GM19463 (cell line): ENCODE data around the gene PLD4.
"Not testable (repeated sequence)": the region's sequence is repeated elsewhere in the genome, so short reads cannot be mapped to it uniquely, and the experiment has no call there.

Source experiments
- ATAC-seq: cut with Tn5 transposase; IDR thresholded peaks from one replicate; pipeline ENCODE4 v1.9.1; 2021; ENCODE audit warnings: mild to moderate bottlenecking, moderate library complexity; ENCODE audit not compliant: unreplicated experiment

Gene PLD4

GRCh38 chr14:104885973-104886689 is 38.5 kb upstream of the PLD4 start:
- no peak for ATAC-seq

GRCh38 chr14:104886690-104887622 is 37.7 kb upstream of the PLD4 start:
- no peak for ATAC-seq

- no peak for ATAC-seq
These were observed 36.8 kb upstream of the PLD4 start for GRCh38 chr14:104887623-104888488.

GRCh38 chr14:104888489-104889374 is 35.9 kb upstream of the PLD4 start:
- ATAC-seq = no peak

GRCh38 chr14:104889375-104889757 is 35.3 kb upstream of the PLD4 start:
- no peak for ATAC-seq

- ATAC-seq = not testable (repeated sequence)
These were observed 34.4 kb upstream of the PLD4 start for GRCh38 chr14:104890292-104890691.

GRCh38 chr14:104891121-104891551 is 33.5 kb upstream of the PLD4 start:
- ATAC-seq = no peak

GRCh38 chr14:104891664-104892530 is 32.8 kb upstream of the PLD4 start:
- no peak for ATAC-seq

- no peak for ATAC-seq
These were observed 31.9 kb upstream of the PLD4 start for GRCh38 chr14:104892531-104893434.

- no peak for ATAC-seq
These were observed 31.1 kb upstream of the PLD4 start for GRCh38 chr14:104893435-104894207.

GRCh38 chr14:104894331-104895206 is 30.1 kb upstream of the PLD4 start:
- ATAC-seq = no peak

- no peak for ATAC-seq
These were observed 29.4 kb upstream of the PLD4 start for GRCh38 chr14:104895207-104895785.

GRCh38 chr14:104895786-104896661 is 28.7 kb upstream of the PLD4 start:
- no peak for ATAC-seq

- no peak for ATAC-seq
These were observed 27.1 kb upstream of the PLD4 start for GRCh38 chr14:104897330-104898194.
